H1 (cell line): ENCODE results near the gene TTC34. TPM values are rescaled to one million over a fixed set of nuclear protein-coding genes. Genes with fewer than 3 reads are reported as not detected.

Source experiments
- BCL11A ChIP-seq, 2 experiments: IDR thresholded peaks; one replicate each; pipeline ENCODE4 v1.6.1; 2011; ENCODE audit warnings: low read depth in 2 of 2, low read length in 2 of 2, mild to moderate bottlenecking in 2 of 2
- E2F6 ChIP-seq: IDR thresholded peaks from 2 replicates; pipeline ENCODE4 v1.6.1; 2012; ENCODE audit warnings: inconsistent platforms
- RXRA ChIP-seq: IDR thresholded peaks from 2 replicates; pipeline ENCODE4 v1.6.1; 2011; ENCODE audit warnings: low read depth, mild to moderate bottlenecking, low read length, moderate library complexity; ENCODE audit not compliant: insufficient read depth
- SAP30 ChIP-seq: fragments of 300-600 bp; sonication (generic); IDR thresholded peaks from 2 replicates; pipeline ENCODE4 v1.7.1; 2012; ENCODE audit warnings: low read length, moderate library complexity, mild to moderate bottlenecking, inconsistent platforms; ENCODE audit not compliant: insufficient read depth, insufficient replicate concordance
- SUZ12 ChIP-seq: fragments of 200-600 bp; sonication (generic); IDR thresholded peaks from 2 replicates; pipeline ENCODE4 v1.6.1; 2012; ENCODE audit warnings: mild to moderate bottlenecking, inconsistent platforms, low read length, moderate library complexity, mixed read lengths
- polyA plus RNA-seq, 7 experiments: library from polyadenylated mRNA; depleted of rRNA in 3 of 7; stranded (reverse) in 5 of 7; unstranded in 2 of 7; fragments of >200 nt in 5 of 7; fragments of 200-250 nt in 2 of 7; gene quantifications; 1 replicate in 5 of 7; 2 replicates in 1 of 7; 4 replicates in 1 of 7; pipeline versions ENCODE4 v1.2.1 to v1.2.3, GENCODE V29; 2011 to 2013; ENCODE audit warnings: missing spikeins in 2 of 7, mixed read lengths in 2 of 7
- total RNA-seq: library from RNA; stranded (reverse); fragmentation: NEBNext Ultra II Directional; extraction: Animal tissue kit (Norgen Biotek cat#: 25700); gene quantifications from 2 replicates; pipeline ENCODE4 v1.2.1, GENCODE V29; 2021

Gene TTC34
- total and polyA plus RNA-seq, 2 of the 8 experiments (the other 6 are each of a cell fraction or from before 2014, with no cell fraction given) = 0.23 to 0.50 TPM

- no peak for TF ChIP-seq SUZ12
- no peak for TF ChIP-seq E2F6
- no peak for TF ChIP-seq SAP30
- no peak for TF ChIP-seq RXRA
- no peak for TF ChIP-seq BCL11A (IDR thresholded peaks at IDR 0.05; ENCODE audit: low read depth in 2 of 2, low read length in 2 of 2)
Observed at GRCh38 chr1:2606396-2606880, 195.1 kb downstream of the TTC34 start (continued).
